Measurements from ENCODE around the gene FAM13C.

DNA sequence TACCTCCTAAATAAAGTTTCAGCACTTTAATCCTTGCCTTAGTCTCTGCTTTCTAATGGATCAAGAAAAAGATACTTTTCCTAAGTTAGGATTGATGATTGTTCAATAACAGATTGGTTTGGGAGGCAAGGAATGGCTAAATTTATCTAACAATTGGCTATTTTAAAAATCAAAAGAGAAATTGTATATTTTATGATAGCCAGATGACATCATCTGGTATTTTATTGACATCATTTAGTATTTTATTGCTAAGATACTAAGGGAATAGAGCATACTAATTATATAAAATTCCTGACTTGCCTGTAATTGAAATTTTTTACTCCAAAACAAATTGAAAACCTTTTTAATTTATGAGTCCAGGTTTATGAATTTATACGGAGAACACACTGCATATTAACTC lies 19.3 kb upstream of the FAM13C start:
- TF ChIP-seq, protein P1, sequence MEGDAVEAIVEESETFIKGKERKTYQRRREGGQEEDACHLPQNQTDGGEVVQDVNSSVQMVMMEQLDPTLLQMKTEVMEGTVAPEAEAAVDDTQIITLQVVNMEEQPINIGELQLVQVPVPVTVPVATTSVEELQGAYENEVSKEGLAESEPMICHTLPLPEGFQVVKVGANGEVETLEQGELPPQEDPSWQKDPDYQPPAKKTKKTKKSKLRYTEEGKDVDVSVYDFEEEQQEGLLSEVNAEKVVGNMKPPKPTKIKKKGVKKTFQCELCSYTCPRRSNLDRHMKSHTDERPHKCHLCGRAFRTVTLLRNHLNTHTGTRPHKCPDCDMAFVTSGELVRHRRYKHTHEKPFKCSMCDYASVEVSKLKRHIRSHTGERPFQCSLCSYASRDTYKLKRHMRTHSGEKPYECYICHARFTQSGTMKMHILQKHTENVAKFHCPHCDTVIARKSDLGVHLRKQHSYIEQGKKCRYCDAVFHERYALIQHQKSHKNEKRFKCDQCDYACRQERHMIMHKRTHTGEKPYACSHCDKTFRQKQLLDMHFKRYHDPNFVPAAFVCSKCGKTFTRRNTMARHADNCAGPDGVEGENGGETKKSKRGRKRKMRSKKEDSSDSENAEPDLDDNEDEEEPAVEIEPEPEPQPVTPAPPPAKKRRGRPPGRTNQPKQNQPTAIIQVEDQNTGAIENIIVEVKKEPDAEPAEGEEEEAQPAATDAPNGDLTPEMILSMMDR (tag by site-specific recombination; IDR thresholded peaks at IDR 0.05): no peak
- TF ChIP-seq YY1 (tag by site-specific recombination; IDR thresholded peaks at IDR 0.05) (no peak), ZNF76 (tag by site-specific recombination; IDR thresholded peaks at IDR 0.05; ENCODE audit: borderline replicate concordance, low read depth) (no peak), ZNF416 (tag by site-specific recombination; IDR thresholded peaks at IDR 0.05) (no peak), ZNF747 (tag by site-specific recombination; IDR thresholded peaks at IDR 0.05) (no peak), ZNF223 (tag by site-specific recombination; IDR thresholded peaks at IDR 0.05) (no peak), SETDB1 (IDR thresholded peaks at IDR 0.05; ENCODE audit: insufficient read length, low read length) (no peak)

Measured in HEK293 (cell line).